Activated CD8-positive, alpha-beta memory T cell treated with anti-CD3 and anti-CD28 coated beads for 36 hours (primary cell): ENCODE results near the gene EMB. TPM values are rescaled to one million over a fixed set of nuclear protein-coding genes. Genes with fewer than 3 reads are reported as not detected.
"Not testable (repeated sequence)": the region's sequence is repeated elsewhere in the genome, so short reads cannot be mapped to it uniquely, and the experiment has no call there.

Experiments used
- CTCF ChIA-PET: fragments of 350-600 bp; sonication (Branson Sonifier 250); formaldehyde crosslinking; loops from one replicate; lab custom pipeline; 2021; ENCODE audit warnings: antibody characterized with exemption; lab: Charles Lee
- POLR2A ChIA-PET: fragments of 350-600 bp; sonication (Branson Sonifier 250); formaldehyde crosslinking; loops from one replicate; lab custom pipeline; 2021; ENCODE audit warnings: antibody characterized with exemption; lab: Charles Lee
- total RNA-seq, 2 experiments: library from RNA; stranded (reverse); gene quantifications; one replicate each; pipeline ENCODE4 v1.2.3, GENCODE V29; 2021

EMB gene
- 100 to 1,000 TPM; 100 to 107 TPM for total RNA-seq

- ChIA-PET POLR2A (interaction anchor here (0.7 to 1.6 kb wide), 6 partner anchors 12 to 319 kb away, joined by 3 to 14 read pairs (median 4); no protein-coding TSS in a partner anchor), CTCF (interaction anchor here (0.6 to 2.0 kb wide), 4 partner anchors 8 to 302 kb away, joined by 4 to 7 read pairs (median 6); no protein-coding TSS in a partner anchor)
Measured at GRCh38 chr5:50440651-50441492, at the start of gene EMB. Gene EMB (minus strand): TSS chr5:50441288. CDS start chr5:50441151, 137 bp downstream.

- POLR2A ChIA-PET, CTCF ChIA-PET: not testable (repeated sequence)
Measured at GRCh38 chr5:50489491-50489890, 48.4 kb upstream of the EMB start.

- POLR2A ChIA-PET, CTCF ChIA-PET: not testable (repeated sequence)
Measured at GRCh38 chr5:50478790-50479189, 37.7 kb upstream of the EMB start.

GRCh38 chr5:50476549-50476948 is 35.5 kb upstream of the EMB start:
- ChIA-PET CTCF (no interaction called here), POLR2A (no interaction called here)

GRCh38 chr5:50465015-50465414 is 23.9 kb upstream of the EMB start:
- POLR2A ChIA-PET, CTCF ChIA-PET: not testable (repeated sequence)

- ChIA-PET POLR2A (no interaction called here), CTCF (no interaction called here)
Measured at GRCh38 chr5:50463726-50464125, 22.6 kb upstream of the EMB start.

GRCh38 chr5:50463047-50463446 is 22.0 kb upstream of the EMB start:
- POLR2A ChIA-PET = no interaction called here
- CTCF ChIA-PET = no interaction called here

GRCh38 chr5:50462579-50462978 is 21.5 kb upstream of the EMB start:
- CTCF ChIA-PET, POLR2A ChIA-PET: not testable (repeated sequence)

- POLR2A ChIA-PET, CTCF ChIA-PET: not testable (repeated sequence)
Measured at GRCh38 chr5:50458372-50458771, 17.3 kb upstream of the EMB start.

- CTCF ChIA-PET = not testable (repeated sequence)
Measured at GRCh38 chr5:50449241-50449640, 8.2 kb upstream of the EMB start.

GRCh38 chr5:50447941-50448340 is 6.9 kb upstream of the EMB start:
- ChIA-PET CTCF (no interaction called here), POLR2A (no interaction called here)

More at GRCh38 chr5:50449241-50449640, 8.2 kb upstream of the EMB start:
- POLR2A ChIA-PET = not testable (repeated sequence)

- ChIA-PET POLR2A (no interaction called here), CTCF (no interaction called here)
Measured at GRCh38 chr5:50447228-50447627, 6.1 kb upstream of the EMB start.

GRCh38 chr5:50445296-50445949 is 4.3 kb upstream of the EMB start:
- ChIA-PET CTCF (interaction anchor here (0.7 to 1.5 kb wide), 2 partner anchors 10 to 314 kb away, joined by 4 to 6 read pairs; no protein-coding TSS in a partner anchor), POLR2A (no interaction called here)

GRCh38 chr5:50442559-50443539 is 1.8 kb upstream of the EMB start:
- CTCF ChIA-PET, POLR2A ChIA-PET: not testable (repeated sequence)

GRCh38 chr5:50441493-50441955 is 436 bp upstream of the EMB start:
- ChIA-PET CTCF (interaction anchor here (2.0 kb wide), 1 partner anchor 9 kb away, joined by 7 read pairs; no protein-coding TSS in a partner anchor), POLR2A (interaction anchor here (0.7 to 1.6 kb wide), 3 partner anchors 58 to 266 kb away, joined by 3 to 5 read pairs (median 4); no protein-coding TSS in a partner anchor)

- ChIA-PET POLR2A (no interaction called here), CTCF (no interaction called here)
Measured at GRCh38 chr5:50439221-50439620, 1.9 kb downstream of the EMB start.

- CTCF ChIA-PET = interaction anchor here (0.9 kb wide), 1 partner anchor 9 kb away, joined by 3 read pairs; no protein-coding TSS in a partner anchor
- POLR2A ChIA-PET = not testable (repeated sequence)
Measured at GRCh38 chr5:50438060-50438459, 3.0 kb downstream of the EMB start.

- CTCF ChIA-PET = interaction anchor here (1.3 kb wide), 1 partner anchor 10 kb away, joined by 6 read pairs; no protein-coding TSS in a partner anchor
- POLR2A ChIA-PET = interaction anchor here (0.7 kb wide), 1 partner anchor 232 kb away, joined by 3 read pairs; no protein-coding TSS in a partner anchor
Measured at GRCh38 chr5:50435168-50435567, 5.9 kb downstream of the EMB start.
